Measurements from ENCODE around the gene PRPF40A. TPM values are rescaled to one million over a fixed set of nuclear protein-coding genes. Genes with fewer than 3 reads are reported as not detected.
"Not testable (repeated sequence)": the region's sequence is repeated elsewhere in the genome, so short reads cannot be mapped to it uniquely, and the experiment has no call there.

Gene PRPF40A
- 10 to 100 TPM; 82.6 to 97.9 TPM for total RNA-seq

DNA sequence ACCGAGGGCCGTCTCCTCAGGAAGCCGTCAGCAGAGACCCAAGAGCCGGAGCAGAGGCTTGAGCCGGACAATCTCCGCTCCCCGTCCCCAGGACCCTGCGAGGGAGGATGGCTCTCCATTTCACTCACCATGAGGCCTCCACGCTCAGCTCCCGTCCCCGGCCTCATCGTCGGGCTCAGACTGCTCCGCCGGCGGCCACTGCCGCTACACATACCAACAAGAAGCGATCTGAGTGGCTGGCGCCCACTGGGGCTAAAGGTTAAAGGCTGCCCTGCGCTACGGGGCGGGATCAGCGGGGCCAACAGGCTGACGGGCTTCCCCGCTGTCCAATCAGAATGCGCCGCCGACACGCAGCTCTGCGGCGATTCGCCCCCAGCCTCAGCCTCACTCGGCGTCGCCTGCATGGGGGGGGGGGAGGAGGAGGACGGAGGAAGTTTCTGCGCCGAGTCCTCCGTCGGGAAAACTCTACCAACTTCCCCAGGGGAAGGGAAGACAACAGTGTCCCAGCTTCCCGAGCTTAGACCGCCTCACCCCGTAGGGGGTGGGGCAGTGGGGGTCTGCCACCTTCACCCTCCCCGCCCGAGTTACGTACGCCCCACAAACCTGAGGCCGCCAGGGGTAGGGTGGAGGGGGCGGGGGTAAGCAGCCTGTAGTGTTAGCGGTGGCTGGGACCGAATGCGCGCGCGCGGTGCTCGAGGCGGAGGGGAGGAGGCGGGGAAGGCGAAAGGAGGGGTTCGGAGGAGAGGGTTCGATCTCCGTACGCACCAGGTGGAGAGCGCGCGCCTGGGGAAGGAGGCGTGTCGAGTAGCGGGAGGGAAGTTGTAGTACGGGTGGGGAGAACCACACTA, at the start of gene PRPF40A:
TSS of gene PRPF40A (minus strand) at position 234 of the 848 bp plus-strand sequence. CDS start at position 212, 22 bp downstream.
- under 1% methylated on average over 68 of the region's 71 CpGs for WGBS
- Histone ChIP-seq H3K4me1 (replicated peaks) (no peaks in the 10 kb centered on the region), H3K4me3 (peak within 1 kb of the TSS; percentile 79 to 87), H3K27ac (peak within 1 kb of the TSS; percentile 97 to 98), H3K27me3 (replicated peaks; ENCODE audit: insufficient read depth) (no peaks in the 10 kb centered on the region), H3K36me3 (no peaks in the 10 kb centered on the region), H3K9me3 (no peaks in the 10 kb centered on the region)
- peak; percentile 91 for TF ChIP-seq POLR2AphosphoS5 (IDR thresholded peaks at IDR 0.05)
- TF ChIP-seq, protein P1, sequence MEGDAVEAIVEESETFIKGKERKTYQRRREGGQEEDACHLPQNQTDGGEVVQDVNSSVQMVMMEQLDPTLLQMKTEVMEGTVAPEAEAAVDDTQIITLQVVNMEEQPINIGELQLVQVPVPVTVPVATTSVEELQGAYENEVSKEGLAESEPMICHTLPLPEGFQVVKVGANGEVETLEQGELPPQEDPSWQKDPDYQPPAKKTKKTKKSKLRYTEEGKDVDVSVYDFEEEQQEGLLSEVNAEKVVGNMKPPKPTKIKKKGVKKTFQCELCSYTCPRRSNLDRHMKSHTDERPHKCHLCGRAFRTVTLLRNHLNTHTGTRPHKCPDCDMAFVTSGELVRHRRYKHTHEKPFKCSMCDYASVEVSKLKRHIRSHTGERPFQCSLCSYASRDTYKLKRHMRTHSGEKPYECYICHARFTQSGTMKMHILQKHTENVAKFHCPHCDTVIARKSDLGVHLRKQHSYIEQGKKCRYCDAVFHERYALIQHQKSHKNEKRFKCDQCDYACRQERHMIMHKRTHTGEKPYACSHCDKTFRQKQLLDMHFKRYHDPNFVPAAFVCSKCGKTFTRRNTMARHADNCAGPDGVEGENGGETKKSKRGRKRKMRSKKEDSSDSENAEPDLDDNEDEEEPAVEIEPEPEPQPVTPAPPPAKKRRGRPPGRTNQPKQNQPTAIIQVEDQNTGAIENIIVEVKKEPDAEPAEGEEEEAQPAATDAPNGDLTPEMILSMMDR (IDR thresholded peaks at IDR 0.05): peak in 2 of 4 experiments; percentile 31 to 46
- peak; percentile 65 for TF ChIP-seq POLR2A (IDR thresholded peaks at IDR 0.05)
- intact Hi-C loops (cut with DNase I): loop anchor here (5.0 to 10.0 kb wide), 3 partner anchors 70 to 543 kb away; partner anchors contain the start of genes FMNL2 and STAM2
- peak; percentile 98 for DNase-seq (ENCODE audit: low spot score)

DNA sequence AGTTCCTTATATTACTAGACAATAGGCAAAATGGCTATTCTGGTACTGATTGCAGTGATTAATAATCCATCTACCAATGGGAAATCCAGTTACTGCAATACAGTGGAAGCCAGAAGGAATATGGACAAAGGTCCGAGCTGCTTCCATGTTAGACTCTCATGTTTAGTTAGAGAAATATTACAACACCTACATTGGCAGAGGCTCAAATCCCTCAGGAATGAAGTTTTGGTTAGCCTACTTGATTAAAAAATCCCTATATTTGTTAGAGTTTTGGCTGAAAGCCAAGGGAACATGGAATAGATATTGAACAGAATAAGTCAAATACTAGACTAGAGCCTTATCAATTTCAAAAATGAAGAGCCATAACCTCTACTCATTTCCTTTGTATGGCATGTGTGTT, 49.7 kb upstream of the PRPF40A start:
- WGBS: 63% methylated on average over 1 of the region's 1 CpG
- no peak for DNase-seq (ENCODE audit: low spot score)
- H3K9me3 ChIP-seq: no peaks in the 10 kb centered on the region
- no peaks in the 10 kb centered on the region for H3K4me1 ChIP-seq (replicated peaks)
- intact Hi-C loops (cut with DNase I): no loop called here
- no peaks in the 10 kb centered on the region for H3K36me3 ChIP-seq
- no peaks in the 10 kb centered on the region for H3K27me3 ChIP-seq (replicated peaks; ENCODE audit: insufficient read depth)
- no peak overlapping the region for H3K4me3 ChIP-seq
- TF ChIP-seq, protein P1 (IDR thresholded peaks at IDR 0.05): no peak
- TF ChIP-seq POLR2A (IDR thresholded peaks at IDR 0.05) (no peak), POLR2AphosphoS5 (IDR thresholded peaks at IDR 0.05) (no peak)
- no peak overlapping the region for H3K27ac ChIP-seq

DNA sequence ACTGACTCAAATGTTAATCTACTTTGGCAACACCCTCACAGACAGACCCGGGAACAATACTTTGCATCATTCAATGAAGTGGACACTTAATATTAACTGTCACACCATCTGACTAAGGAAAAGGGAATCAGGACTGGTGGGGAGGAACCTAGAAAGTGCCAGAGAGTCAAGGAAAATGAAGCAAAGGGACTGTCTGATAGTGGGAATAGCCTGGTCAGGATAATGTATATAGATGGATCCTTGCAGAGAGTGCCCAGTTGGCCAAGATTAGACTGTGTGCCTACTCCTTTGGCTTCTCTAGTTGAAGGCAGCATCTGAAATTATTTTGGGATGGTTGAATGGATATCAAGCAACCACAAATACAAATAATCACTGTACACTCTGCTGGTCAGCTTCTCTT, 46.4 kb upstream of the PRPF40A start:
- intact Hi-C loops (cut with DNase I): no loop called here
- Histone ChIP-seq H3K27me3 (replicated peaks; ENCODE audit: insufficient read depth) (no peaks in the 10 kb centered on the region), H3K4me1 (replicated peaks) (no peaks in the 10 kb centered on the region), H3K36me3 (no peaks in the 10 kb centered on the region), H3K9me3 (no peaks in the 10 kb centered on the region), H3K4me3 (no peak overlapping the region), H3K27ac (no peak overlapping the region)
- TF ChIP-seq, protein P1 (IDR thresholded peaks at IDR 0.05): no peak
- TF ChIP-seq POLR2A (IDR thresholded peaks at IDR 0.05): no peak
- TF ChIP-seq POLR2AphosphoS5 (IDR thresholded peaks at IDR 0.05): no peak
- 100% methylated on average over 1 of the region's 1 CpG for WGBS
- no peak for DNase-seq (ENCODE audit: low spot score)

DNA sequence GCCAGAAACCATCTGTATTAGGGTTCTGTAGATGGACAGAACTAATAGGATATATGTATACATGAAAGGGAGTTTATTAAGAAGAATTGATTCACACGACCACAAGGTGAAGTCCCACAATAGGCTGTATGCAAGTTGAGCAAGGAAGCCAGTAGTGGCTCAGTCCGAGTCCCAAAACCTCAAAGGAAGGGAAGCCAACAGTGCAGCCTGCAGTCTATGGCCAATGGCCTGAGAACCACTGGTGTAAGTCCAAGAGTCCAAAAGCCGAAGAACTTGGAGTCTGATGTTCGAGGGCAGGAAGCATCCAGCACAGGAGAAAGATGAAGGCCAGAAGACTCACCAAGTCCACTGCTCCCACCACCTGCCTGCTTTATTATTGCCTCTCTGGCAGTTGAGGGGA, 45.9 kb upstream of the PRPF40A start:
- H3K4me1 ChIP-seq (replicated peaks); intact Hi-C loops (cut with DNase I); H3K4me3 ChIP-seq; H3K36me3 ChIP-seq; H3K27me3 ChIP-seq (replicated peaks; ENCODE audit: insufficient read depth); DNase-seq (ENCODE audit: low spot score); H3K27ac ChIP-seq; H3K9me3 ChIP-seq: not testable (repeated sequence)
- 86% methylated on average over 4 of the region's 4 CpGs for WGBS

DNA sequence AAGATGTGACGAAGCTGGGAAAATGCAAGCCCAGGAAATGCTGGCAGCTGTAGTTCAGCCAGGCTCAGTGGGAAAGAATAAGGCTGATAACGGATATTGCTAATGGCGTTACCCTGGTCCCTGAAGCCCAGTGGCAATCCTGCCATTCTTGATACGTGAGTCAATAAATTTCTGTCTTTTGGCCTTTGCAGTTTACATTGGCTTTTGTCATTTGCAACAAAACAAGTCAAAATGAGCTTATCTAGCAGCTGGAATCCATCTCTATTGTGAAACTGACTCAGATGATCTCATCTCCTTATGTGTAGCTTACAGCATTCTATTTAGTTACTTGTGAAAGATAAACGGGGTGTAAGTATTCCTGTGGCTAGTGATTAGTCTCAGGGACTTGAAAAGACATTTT, 44.9 kb upstream of the PRPF40A start:
- Histone ChIP-seq H3K27ac (no peak overlapping the region), H3K4me3 (no peak overlapping the region), H3K4me1 (replicated peaks) (no peaks in the 10 kb centered on the region), H3K36me3 (no peaks in the 10 kb centered on the region), H3K9me3 (no peaks in the 10 kb centered on the region), H3K27me3 (replicated peaks; ENCODE audit: insufficient read depth) (no peaks in the 10 kb centered on the region)
- intact Hi-C loops (cut with DNase I): no loop called here
- TF ChIP-seq POLR2A (IDR thresholded peaks at IDR 0.05): no peak
- no peak for TF ChIP-seq POLR2AphosphoS5 (IDR thresholded peaks at IDR 0.05)
- TF ChIP-seq, protein P1 (IDR thresholded peaks at IDR 0.05): no peak
- WGBS: 74% methylated on average over 5 of the region's 5 CpGs
- DNase-seq (ENCODE audit: low spot score): no peak
